HG03108 (cell line): ENCODE measurements around the gene RAD21L1.

Experiments used
- ATAC-seq: cut with Tn5 transposase; IDR thresholded peaks from one replicate; pipeline ENCODE4 v1.9.1; 2021; ENCODE audit warnings: moderate library complexity; ENCODE audit not compliant: unreplicated experiment

Gene RAD21L1

DNA sequence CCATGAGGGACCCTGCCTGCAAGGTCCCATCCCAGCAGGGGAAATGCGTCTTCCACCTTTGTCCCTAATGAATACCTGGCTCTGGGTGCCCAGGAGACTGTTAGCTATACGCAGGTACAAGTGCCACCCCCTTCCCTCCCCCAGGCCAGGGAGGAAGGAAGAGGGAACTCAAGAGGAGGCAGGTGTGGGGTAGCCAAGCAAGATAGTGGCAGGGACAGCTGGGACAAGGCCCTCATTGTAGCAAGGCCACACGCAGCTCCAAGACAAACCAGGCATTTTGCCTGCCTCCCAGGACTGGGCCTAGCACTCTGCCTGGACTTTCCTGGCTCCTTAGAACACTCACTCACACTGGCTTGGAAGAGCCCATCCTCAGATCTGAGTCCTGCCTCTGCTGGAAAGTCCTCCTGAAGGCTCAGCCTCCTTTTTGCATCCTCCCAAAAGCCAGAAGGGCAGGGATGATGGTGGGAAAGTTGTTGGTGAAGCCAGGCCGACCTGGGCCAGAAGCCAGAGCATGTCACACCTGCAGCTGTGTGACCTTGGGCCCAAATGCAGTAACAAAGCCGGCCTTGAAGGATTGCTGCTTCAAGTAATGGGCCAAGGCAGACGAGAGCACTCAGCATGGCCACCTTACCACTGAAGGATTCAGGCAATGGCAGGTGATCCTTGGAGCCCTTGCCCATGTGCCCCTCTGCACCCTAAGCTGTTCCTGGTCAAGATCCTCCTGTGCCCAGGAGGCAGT lies 68.0 kb downstream of the RAD21L1 start:
- no peak for ATAC-seq

DNA sequence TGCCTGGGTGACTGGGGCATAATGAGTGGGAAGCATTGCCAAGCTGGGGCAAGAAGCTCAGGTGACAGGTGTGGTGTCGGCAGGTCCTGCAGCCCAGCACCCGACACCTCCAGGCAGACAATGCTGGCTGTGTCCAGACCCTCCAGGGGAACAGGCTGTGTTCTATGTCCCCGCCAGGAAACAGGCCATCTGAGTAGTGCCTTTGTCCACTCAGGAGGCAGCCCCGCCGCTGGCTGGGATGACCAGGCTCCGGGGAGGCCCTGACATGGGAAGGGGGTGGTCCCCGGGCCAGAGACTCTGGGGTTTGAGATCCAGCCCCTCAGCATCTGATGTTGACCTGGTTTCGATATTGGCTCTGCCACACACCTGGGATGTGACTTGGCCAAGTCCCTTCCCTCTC lies 68.7 kb downstream of the RAD21L1 start:
- ATAC-seq = no peak

GRCh38 chr20:1295276-1295930 lies 69.6 kb downstream of the RAD21L1 start:
- ATAC-seq = no peak

DNA sequence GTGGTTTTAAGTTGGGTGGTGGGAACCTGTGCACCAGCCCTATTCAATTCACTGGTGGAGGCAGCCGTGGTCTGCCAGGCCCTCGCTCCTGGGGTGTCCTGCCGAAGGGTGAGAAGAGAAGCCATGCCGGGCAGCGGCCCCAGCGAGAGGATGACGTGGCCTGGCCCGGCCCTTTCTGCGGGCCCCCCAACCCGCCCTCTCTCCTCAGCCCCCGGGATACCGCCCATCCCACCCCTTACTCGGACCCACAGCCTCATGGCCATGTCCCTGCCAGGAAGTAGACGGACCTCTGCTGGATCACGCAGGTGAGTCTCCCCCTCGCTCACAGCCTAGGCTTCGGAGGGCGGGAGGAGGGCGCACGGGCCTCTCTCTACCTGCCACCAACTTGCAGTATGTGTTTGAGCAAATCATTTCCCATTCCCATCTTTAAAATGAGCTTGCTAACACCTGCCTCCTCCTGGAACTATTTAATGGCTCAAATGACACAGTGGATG lies 70.3 kb downstream of the RAD21L1 start:
- no peak for ATAC-seq

GRCh38 chr20:1296922-1297321 lies 71.1 kb downstream of the RAD21L1 start:
- ATAC-seq = no peak

GRCh38 chr20:1297486-1297885 lies 71.6 kb downstream of the RAD21L1 start:
- no peak for ATAC-seq

DNA sequence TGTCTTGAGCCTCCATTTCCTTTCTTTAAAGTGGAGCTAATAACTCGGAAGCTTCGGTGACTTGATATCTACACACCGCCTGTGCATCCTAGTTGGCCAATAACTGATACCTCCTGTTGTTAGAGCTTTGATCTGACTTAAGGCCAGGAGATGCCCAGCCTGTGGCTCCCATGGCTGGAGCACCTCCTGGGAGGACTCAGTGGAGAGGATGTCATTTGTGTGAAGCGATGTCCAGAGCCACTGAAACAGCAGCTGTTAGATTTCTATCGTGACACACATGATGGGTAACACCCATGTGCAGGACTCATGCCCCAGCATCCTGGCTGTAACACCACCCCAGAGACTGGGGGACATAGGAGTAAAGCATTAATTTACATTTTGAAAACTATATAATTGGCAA lies 72.3 kb downstream of the RAD21L1 start:
- no peak for ATAC-seq

- ATAC-seq = no peak
Measured at GRCh38 chr20:1298888-1299511, 73.2 kb downstream of the RAD21L1 start.

DNA sequence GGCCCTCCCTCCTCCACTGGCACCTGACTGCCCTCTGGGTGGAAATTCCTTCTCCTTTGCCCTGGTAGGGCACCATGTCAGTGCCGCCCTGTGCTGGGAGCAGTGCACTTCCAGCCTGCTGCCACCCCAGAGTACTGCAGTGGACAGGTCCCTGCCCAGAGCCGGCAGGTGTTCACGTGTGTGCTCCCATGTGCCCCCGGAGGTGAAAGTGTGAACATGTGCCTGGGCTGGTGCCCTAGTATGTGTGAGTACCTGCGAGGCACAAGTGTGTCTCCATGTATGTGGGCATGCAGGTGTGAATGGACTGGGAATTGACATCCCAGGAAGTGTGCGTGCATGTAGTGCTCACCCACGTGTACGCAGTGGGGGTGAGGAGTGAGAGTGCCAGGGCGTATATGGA lies 73.7 kb downstream of the RAD21L1 start:
- no peak for ATAC-seq

- no peak for ATAC-seq
Measured at GRCh38 chr20:1300083-1300840, 74.4 kb downstream of the RAD21L1 start.

- no peak for ATAC-seq
Measured at GRCh38 chr20:1301031-1301529, 75.2 kb downstream of the RAD21L1 start.

GRCh38 chr20:1302685-1303541 lies 77.1 kb downstream of the RAD21L1 start:
- ATAC-seq = no peak

GRCh38 chr20:1304710-1305515 lies 79.1 kb downstream of the RAD21L1 start:
- ATAC-seq = no peak
